ENCODE data around the gene CD2.

Gene CD2

DNA sequence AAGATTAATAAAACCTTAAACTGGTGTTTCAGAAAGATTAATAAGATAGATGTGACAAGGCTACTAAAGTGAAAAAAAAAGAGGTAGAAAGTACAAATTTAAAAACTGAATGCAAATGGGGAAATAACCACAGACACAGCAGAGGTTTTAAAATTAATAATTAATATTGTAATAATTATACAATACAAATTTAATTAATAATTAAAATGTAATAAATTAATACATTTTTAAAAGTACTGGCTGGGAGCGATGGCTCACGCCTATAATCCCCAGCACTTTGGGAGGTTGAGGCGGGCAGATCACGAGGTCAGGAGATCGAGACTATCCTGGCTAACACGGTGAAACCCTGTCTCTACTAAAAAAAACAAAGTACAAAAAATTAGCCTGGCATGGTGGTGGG, 26.8 kb downstream of the CD2 start:
- no peak for DNase-seq

DNA sequence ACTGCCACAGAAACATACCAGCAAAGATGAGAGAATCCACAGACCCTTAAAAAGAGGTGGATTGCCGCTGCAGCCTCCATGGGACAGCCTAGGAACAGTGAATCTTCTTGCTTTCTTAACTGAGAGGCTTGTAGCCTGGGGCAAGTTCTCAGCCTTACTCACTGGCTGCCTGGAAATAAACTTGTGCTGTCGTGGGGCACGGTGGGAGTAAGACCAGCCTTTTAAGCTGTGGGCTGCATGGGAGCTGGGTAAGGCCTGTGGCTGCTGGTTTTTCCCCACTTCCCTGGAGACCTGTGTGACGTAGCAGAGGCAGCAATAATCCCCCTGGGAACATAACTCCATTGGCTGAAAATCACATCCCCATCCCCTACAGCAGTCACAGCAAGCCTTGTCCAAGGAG, 30.8 kb downstream of the CD2 start:
- DNase-seq = no peak

DNA sequence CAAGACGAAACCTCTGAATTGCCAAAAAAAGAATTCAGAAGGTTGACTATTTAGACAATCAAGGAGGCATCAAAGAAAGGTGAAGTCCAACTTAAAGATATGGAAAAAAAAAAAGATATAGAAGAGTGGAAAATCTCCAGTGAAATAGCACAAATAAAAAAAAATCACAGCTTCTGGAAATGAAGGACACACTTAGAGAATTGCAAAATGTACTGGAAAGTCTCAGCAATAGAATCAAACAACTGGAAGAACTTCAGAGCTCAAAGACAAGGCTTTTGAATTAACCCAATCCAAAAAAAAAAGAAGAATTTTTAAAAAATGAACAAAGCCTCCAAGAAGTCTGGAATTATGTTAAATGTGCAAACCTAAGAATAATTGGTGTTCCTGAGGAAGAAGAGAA, 31.8 kb downstream of the CD2 start:
- DNase-seq = no peak

DNA sequence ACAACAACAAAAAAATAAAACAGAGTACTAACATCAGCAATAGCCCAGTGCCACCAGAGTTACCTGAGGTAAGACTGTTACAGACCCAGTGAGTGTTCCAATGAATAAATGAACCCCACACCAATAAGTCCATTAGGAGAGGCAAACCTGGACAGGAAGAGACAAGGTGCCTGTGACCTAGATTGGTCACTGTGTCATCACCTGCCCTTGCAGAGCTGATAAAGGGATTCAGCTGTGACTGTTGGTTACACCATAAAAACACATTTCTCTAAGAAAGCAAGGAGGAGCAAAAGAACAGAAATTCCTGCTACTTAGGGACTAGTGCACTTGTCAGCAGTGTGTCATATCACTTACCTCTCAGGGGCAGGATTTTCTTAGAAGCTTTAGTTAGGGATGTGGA, 37.5 kb downstream of the CD2 start:
- no peak for DNase-seq

DNA sequence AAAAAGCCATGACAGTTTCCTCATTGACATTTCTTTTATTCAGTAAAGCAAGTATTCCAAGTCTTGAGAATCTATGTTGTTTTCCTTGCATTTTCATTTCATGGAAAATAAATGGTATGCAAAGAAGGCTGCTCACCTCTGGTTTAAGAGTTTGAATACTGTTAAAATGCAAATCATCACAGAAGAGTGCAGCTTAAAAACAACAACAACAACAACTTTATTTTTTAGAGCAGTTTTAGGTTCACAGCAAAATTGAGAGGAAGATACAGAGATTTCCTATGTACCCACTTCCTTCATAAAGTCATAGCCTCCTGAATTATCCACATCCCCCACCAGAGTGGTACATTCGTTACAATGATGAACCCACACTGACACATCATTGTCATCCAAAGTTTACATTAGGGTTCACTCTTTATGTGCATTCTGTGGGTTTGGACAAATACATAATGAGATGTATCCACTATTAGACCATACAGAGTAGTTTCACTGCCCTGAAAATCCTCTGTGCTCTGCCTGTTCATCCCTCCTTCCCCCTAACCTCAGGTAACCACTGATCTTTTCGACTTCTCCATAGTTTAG, 39.2 kb downstream of the CD2 start:
- DNase-seq = no peak

DNA sequence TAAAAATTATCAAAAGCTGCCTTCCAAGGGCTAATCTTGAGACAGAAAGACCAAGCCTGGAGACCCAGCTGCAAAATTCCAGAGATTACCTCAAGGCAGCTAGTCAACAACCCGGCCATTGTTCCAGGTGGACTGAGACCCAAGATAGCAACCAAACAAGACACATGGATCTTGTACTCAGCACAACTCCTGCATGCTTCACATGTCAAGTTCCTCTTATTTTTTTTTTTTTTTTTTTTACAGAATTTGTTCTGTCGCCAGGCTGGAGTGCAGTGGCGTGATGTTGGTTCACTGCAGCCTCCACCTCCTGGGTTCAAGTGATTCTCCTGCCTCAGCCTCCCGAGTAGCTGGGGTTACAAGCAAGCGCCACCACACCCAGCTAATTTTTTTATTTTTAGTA, 40.1 kb downstream of the CD2 start:
- no peak for DNase-seq

DNA sequence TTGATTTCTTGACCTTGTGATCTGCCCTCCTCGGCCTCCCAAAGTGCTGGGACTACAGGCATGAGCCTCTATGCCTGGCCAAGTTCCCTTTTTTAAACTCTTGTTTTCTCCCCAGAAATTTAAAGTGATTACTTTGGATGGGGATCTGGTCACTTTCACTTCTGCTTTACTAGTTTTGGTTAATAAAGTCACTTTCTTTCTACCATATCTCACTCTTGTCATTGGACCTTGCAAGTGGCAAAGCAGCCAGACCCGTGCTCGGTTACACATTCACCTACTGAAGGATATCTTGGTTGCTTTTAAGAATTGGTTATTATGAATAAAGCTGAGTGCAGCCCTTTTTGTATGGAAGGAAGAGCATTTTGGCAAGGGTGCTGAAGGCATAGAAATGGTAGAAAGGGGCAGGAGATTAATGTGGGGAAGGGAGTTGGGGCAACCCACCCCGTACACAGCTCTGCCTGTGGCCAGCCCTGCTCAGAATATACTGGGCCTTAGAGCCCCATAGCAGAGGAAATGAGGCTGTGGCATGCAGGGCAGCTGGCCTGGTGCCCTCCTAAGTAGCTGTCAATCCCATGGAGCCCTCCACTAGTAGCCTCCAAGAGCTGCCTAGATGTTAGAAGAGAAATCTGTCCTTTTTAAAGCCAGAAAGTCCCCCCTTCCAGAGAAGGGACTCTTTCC, 40.7 kb downstream of the CD2 start:
- no peak for DNase-seq

DNA sequence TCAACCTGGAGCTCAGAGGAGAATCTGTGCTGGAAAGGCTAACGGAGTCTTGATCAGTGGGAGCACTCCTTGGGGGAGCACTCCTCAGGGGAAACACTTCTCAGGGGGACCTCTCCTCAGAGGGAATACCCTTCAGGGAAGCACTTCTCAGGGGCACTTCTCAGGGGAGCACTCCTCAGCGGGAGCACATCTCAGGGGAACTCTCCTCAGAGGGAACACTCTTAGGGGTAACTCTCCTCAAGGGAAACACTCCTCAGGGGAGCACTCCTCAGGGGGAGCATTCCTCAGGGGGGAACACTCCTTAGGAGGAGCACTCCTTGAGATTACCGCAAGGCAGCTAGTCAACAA, 41.2 kb downstream of the CD2 start:
- DNase-seq = no peak

DNA sequence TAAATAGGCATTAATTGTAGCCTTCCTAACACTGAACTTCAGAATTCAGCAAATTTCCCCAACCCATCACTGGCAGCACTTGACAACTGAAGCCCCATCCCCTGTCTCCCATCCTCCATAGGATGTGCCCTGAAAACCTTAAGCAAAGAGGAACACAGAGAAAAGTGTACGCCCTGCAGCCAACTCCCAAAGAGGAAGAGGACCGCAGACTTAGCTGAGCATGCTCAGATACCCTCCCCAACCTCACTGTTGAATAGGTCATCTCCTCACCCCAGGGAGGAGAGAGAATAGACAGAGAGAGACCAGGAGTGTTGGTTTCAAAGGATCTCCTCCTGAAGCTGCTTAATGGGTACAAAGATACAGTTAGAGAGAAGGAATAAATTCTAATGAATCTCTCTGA, 50.5 kb downstream of the CD2 start:
- no peak for DNase-seq

DNA sequence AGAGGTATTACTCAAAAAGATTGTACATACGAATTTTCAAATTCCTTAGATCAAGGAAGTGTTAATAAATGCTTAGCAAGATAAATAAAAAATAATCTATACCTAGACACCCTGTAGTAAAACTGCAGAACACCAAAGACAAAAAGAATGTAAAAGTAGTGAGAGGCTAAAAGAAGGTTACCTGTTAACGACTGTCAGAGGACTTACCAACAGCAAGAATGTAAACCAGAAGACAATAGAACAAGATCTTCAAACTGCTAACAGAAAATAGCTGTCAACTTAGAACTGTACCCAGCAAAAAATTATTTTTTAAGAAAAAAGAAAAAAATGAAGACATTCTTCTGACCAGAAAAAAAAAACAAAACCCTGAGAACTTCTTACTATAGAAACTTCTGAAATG, 51.2 kb downstream of the CD2 start:
- no peak for DNase-seq

DNA sequence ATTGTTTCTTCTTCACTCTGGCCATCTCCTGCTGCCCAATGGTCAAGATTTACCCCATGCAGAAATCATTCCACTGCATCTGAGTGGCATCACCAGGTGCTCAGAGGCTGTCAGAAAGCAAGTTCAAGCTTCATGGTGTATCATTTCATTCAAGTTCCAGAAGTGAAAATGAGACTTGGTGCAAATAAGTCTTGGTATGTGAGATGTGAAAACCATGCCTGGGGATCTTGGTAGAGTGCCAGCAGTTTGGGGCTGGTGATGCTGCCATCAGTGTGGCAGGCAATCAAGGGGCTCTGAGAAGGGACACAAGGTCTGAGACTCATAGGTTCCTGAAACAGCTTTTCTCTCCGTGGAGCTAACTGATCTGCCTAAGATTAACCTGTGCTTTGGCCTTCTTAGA, 52.0 kb downstream of the CD2 start:
- DNase-seq = no peak

DNA sequence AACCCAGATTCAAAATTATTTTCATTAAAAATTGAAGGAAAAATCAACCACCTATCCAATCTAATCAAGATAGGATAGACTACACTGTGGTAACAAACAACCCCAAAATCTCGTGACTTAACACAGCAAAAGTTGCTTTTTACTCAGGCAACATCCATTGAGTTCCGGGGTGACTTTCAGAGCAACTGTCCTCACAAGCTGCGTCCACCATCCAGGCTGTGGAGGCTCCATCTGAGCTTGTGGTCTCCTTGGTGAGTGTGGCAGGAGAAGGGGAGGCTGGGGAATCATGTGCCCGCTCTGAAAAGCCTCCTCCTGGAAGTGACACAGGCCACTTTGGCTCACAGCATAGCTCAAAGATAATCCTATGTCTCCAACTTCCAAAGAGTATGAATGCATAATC, 52.4 kb downstream of the CD2 start:
- DNase-seq = no peak

DNA sequence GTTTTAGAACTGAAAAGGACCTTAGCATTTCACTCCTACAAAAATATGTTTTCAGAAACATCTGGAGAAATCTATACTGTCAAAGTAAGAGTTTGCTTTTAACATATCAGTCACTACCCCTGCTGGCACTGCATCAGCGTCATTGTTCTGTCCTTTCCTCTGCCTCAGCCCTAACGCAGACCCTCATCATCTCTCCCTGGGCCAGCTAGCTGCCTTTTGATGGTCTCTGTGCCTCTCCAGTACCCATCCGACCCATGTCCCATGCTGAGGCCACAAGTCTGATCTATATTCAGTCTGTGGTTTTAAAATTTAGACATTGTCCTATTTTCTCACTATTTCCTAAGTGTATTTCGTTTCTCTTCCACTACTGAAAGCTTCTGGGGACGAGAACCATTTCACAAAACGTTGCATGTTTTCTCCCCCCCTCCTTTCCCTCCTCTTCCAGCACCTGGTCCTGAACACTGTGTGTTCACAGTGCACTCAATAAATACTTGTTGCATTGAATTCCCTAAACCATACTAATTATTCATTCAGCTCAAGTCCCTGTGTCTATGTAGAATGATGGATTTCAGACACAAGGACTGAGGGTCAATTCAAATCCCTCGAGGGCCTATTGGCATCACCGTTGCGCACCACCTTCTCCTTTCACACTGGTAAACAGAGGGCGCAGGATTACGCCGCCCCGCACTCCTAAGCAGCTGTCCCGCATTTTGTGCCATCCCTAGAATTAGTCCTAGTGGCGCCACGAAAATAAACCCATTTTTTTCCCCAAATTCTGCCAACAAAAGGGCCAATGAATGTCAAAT, 53.4 kb downstream of the CD2 start:
- DNase-seq = no peak

DNA sequence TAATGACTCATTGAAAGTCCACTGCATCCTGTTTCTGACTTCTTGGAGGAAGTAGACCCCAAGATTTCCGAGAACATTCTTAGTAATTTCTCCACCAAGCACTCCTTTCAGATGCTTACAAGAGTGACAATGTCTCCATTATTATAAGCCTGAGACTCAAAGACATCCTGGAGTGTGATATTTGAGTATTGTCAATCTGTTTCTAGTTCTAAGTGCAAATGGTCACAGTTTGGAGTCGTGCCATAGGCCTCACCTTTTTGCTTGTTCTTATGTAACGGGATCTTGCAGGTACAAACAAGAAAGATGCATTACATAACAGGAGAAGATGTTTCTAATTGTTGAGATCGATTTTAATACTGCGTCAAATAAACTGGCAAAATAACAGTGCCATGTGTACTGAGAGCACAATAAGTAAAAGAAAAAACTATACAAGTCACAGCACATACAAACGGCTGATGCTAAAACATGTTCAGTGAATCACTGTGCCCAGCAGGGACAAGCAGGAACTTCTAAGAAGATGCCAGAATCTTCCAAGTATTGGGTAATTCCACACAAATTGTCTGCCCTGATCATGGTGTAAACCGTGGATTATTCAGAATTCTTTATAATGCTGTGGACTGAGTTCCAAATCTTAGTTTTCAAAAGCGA, 54.1 kb downstream of the CD2 start:
- no peak for DNase-seq

DNA sequence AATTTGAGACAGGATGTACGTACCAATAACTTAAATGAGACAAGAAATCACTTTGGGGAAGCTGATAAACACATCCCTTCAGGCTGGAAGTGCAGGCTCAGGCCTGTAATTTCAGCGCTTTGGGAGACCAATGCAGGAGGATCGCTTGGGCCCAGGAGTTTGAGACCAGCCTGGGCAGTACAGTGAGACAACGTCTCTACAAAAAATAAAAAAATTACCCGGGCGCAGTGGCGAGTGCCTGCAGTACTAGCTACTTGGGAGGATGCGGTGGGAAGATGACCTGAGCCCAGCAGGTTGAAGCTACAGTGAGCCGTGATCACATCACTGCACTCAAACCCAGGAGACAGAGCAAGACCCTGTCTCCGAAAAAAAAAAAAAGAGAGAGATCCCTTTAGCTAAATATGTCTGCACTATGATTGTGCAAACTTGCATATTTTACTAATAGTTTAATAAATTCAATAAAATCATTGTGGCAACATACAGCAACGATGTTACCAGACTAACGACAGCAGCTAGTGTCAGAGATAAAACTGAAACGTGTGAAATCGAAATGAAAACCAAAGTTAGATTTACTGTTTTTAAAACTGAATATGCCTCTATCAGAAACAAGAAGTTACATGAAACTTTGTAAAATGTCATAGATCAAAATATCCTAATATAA, 54.7 kb downstream of the CD2 start:
- no peak for DNase-seq

DNA sequence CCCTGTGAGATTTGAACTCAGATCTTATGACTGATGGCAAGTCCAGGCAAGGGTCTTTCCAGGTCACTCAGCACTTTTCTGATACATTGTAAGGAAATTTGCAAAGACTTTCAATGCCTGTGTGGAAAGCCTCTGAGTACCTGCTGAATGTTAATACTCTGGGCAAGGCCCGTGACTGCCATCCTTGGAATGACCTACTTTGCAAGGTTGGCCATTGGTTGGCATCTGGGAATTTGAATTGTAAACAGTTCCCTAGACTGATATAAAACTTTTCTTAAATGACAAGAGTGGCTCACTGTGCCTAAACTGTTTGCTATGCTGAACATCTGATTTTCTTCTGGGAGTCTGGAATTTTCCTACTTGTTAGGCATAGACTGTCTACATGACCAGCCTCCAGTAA, 57.1 kb downstream of the CD2 start:
- no peak for DNase-seq

DNA sequence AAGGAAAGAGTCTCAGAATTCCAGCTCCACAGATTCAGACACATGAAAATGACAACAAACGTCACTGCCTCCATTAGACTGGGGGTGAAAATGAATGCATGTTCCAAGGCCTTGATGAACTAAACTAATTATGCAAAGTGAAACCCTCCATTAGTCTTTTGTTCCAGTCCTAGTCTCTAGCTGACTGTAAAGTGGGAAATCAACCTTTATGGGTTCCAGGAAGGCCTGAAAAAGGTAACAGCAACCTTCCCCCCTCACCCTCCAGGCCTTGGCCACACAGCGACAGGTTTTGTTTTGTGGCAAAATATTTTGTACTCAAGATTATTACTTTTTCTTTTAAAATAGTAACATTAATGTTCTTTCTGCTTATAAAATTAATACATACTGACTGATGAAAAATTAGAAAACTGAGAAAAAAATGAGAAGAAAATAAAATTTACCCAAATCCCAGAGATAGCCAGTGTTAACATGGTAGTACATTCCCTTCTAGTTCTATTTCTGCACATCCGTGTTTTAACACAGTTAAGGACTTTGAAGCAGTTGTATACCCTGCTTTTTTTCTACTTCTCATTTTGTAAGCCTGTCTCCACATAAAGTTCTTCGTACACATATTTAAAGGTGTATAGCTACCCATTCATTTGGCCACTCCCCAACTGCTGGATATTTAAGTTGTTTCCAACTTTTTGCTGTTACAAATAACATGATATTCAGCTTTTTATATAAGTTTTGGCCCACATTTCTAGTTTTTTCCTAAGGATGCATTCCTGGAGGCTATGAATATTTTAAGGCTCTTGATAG, 60.9 kb downstream of the CD2 start:
- no peak for DNase-seq

DNA sequence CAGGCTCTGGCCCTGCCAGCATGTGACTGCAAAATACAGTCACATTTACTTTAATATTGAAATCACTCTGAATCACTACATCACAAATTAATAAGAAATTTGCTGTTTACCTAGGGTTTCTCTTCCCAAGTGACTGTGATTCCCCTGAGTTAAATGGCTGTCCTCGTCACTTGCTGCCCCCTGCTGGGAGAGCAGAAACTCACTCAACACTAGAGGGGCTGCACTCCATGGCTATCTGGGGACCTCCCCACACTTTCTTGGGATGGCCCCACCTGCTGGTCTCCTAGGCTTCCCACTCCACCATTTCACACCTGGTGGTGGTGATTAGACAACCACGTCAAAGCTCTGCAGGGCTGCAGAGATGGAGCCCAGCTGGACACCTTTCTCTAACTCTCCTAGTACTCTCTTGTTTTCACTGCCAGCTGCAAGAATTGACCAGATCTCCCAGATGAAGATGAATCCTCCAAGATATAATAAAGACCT, 63.4 kb downstream of the CD2 start:
- DNase-seq = no peak
